Endothelial cell of umbilical vein (primary cell): Measurements from ENCODE around the gene AOC1. TPM values are rescaled to one million over a fixed set of nuclear protein-coding genes. Genes with fewer than 3 reads are reported as not detected.
A peak's percentile ranks its signal among the peaks of the same experiment; 100 is the strongest.

Experiments
- BruUV-seq: library from RNA; stranded (reverse); fragments of 400-500 nt; replicated peaks from 2 replicates; lab custom pipeline; 2021; lab: Mats Ljungman, UMichigan
- CTCF ChIA-PET: fragments of 300-600, 350-600 bp; sonication (Branson Sonifier 250); formaldehyde crosslinking; loops from one replicate; lab custom pipeline; 2021; ENCODE audit warnings: antibody characterized with exemption, inconsistent platforms; lab: Charles Lee
- POLR2A ChIA-PET: fragments of 300-600, 350-600 bp; sonication (Branson Sonifier 250); formaldehyde crosslinking; loops from one replicate; lab custom pipeline; 2021; ENCODE audit warnings: antibody characterized with exemption, inconsistent platforms; lab: Charles Lee
- DNase-seq: peaks from one replicate; pipeline ENCODE4 v3.0.0-alpha.2; 2011; ENCODE audit warnings: low read depth, low spot score
- FAIRE-seq: peaks from 2 replicates; lab custom pipeline; 2011; peaks lifted over from hg19 to GRCh38; lab: Jason Lieb, UNC
- H2AFZ ChIP-seq: 2 replicates; pipeline ENCODE4 v1.6.0; 2012; ENCODE audit warnings: low read depth, low read length, control low read depth, inconsistent platforms
- H3K27ac ChIP-seq: 2 replicates; pipeline ENCODE4 v1.5.1; 2011; ENCODE audit warnings: low read depth, mild to moderate bottlenecking, control low read depth, low read length, moderate library complexity; ENCODE audit not compliant: insufficient read depth
- H3K27me3 ChIP-seq, 2 experiments: 2 replicates each; pipeline versions ENCODE4 v1.6.0 to v1.6.1; 2011; ENCODE audit warnings: low read length in 2 of 2, mixed read lengths in 1 of 2; ENCODE audit not compliant: control insufficient read depth in 2 of 2, insufficient read depth in 2 of 2
- H3K36me3 ChIP-seq, 2 experiments: 2 replicates in 1 of 2; 3 replicates in 1 of 2; pipeline ENCODE4 v1.5.1; 2011; ENCODE audit warnings: low read length in 2 of 2, mild to moderate bottlenecking in 1 of 2, moderate library complexity in 1 of 2; ENCODE audit not compliant: control insufficient read depth in 2 of 2, insufficient read depth in 2 of 2; ENCODE audit errors: extremely low read depth in 1 of 2
- H3K4me1 ChIP-seq: 3 replicates; pipeline ENCODE4 v1.5.1; 2011; ENCODE audit warnings: mild to moderate bottlenecking, low read length; ENCODE audit not compliant: control insufficient read depth, insufficient read depth; ENCODE audit errors: extremely low read depth
- H3K4me2 ChIP-seq: 2 replicates; pipeline ENCODE4 v1.6.1; 2011; ENCODE audit warnings: low read length, control low read depth, mixed read lengths; ENCODE audit not compliant: insufficient read depth
- H3K4me3 ChIP-seq, 3 experiments: fragments of 200-600 bp in 1 of 3; sonication (generic), shearing (Covaris generic) in 1 of 3; replicated peaks in 1 of 3; 2 replicates each; pipeline ENCODE4 v1.5.1; 2011 to 2016; ENCODE audit warnings: control low read depth in 3 of 3, low read length in 3 of 3, mild to moderate bottlenecking in 2 of 3, inconsistent platforms in 1 of 3, low read depth in 1 of 3, moderate library complexity in 1 of 3; ENCODE audit not compliant: insufficient read depth in 1 of 3
- H3K79me2 ChIP-seq: 2 replicates; pipeline ENCODE4 v1.6.0; 2012; ENCODE audit warnings: low read length, inconsistent platforms; ENCODE audit not compliant: control insufficient read depth, insufficient read depth
- H3K9ac ChIP-seq: replicated peaks from 2 replicates; pipeline ENCODE3; 2011; ENCODE audit warnings: low read length, control low read depth; ENCODE audit not compliant: insufficient read depth; ENCODE audit errors: extremely low read depth
- H3K9me1 ChIP-seq: replicated peaks from 3 replicates; pipeline ENCODE4 v1.6.0; 2011; ENCODE audit warnings: mild to moderate bottlenecking, low read length; ENCODE audit not compliant: control insufficient read depth, insufficient read depth; ENCODE audit errors: extremely low read depth
- H3K9me3 ChIP-seq: replicated peaks from 2 replicates; pipeline ENCODE4 v1.5.1; 2012; ENCODE audit warnings: low read length, inconsistent platforms; ENCODE audit not compliant: control insufficient read depth, insufficient read depth
- H4K20me1 ChIP-seq: replicated peaks from 2 replicates; pipeline ENCODE3; 2011; ENCODE audit warnings: mild to moderate bottlenecking, low read length; ENCODE audit not compliant: control insufficient read depth, insufficient read depth; ENCODE audit errors: extremely low read depth
- FOS ChIP-seq: IDR thresholded peaks from 2 replicates; pipeline ENCODE4 v1.6.1; 2011; ENCODE audit warnings: mild to moderate bottlenecking, low read length, moderate library complexity, borderline replicate concordance; ENCODE audit not compliant: insufficient read depth
- GATA2 ChIP-seq: IDR thresholded peaks from 2 replicates; pipeline ENCODE4 v1.7.0; 2011; ENCODE audit warnings: low read depth, mild to moderate bottlenecking, moderate library complexity, mixed read lengths, low read length; ENCODE audit not compliant: insufficient read length, insufficient read depth
- JUN ChIP-seq: IDR thresholded peaks from 2 replicates; pipeline ENCODE4 v1.6.1; 2011; ENCODE audit warnings: borderline replicate concordance, low read depth; ENCODE audit not compliant: insufficient read length, insufficient read depth
- POLR2AphosphoS5 ChIP-seq: IDR thresholded peaks from 2 replicates; pipeline ENCODE4 v1.6.1; 2012; ENCODE audit warnings: low read depth, mild to moderate bottlenecking, control low read depth, low read length, moderate library complexity; ENCODE audit not compliant: insufficient read depth
- dilution Hi-C: fragments of 300-500 bp; cut with MboI; formaldehyde crosslinking; loops from one replicate; pipeline ENCODE4 v1.15.0; 2019; ENCODE audit warnings: low sequenced_read_pairs; ENCODE audit not compliant: extremely low pct_ligation_motif_present
- intact Hi-C: fragments of 100-400 bp; cut with micrococcal nuclease; formaldehyde crosslinking; loops from one replicate; pipeline ENCODE4 v1.10.0; 2022
- polyA plus RNA-seq, 4 experiments: library from polyadenylated mRNA; depleted of rRNA in 3 of 4; stranded (reverse) in 3 of 4; unstranded in 1 of 4; fragments of >200 nt; gene quantifications; 2 replicates each; pipeline versions ENCODE4 v1.2.1 to v1.2.3, GENCODE V29; 2011 to 2012; ENCODE audit warnings: missing spikeins in 1 of 4
- total RNA-seq: library from RNA; stranded (reverse); gene quantifications from 2 replicates; pipeline ENCODE4 v1.2.3, GENCODE V29; 2021
- TF ChIP-seq, protein P1 (sequence below): IDR thresholded peaks from 2 replicates; pipeline ENCODE4 v1.6.1; 2011; ENCODE audit not compliant: insufficient read depth, insufficient read length

The AOC1 gene
- total and polyA plus RNA-seq, 2 donors (not counting 3 experiments of a cell fraction or from before 2014, with no cell fraction given): not detected

DNA sequence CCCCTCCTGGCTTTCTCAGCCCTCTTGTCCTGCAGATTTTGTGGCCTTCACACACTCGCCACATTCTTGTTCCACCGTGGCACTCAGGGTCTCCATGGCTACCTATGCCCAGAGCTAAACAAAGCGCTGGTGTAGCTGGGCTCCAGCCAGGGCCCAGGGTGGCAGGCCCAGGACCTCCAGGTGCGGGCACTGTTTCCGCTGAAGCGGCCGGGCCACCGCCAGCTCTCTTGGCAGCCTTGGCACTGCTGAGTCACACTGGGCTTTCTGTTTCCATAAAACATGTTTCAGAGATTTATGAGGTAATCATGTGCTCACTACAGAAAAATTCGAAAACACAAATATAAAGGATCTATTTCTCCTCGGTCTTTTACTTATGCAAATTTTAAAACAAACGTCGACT is 51.3 kb downstream of the AOC1 start:
- POLR2A ChIA-PET: no interaction called here
- H3K4me2 ChIP-seq: peak overlapping the region; percentile 19
- FAIRE-seq: peak; percentile 75
- no peak overlapping the region for H3K9ac ChIP-seq
- H3K4me3 ChIP-seq: no peak overlapping the region
- peaks cover 10% of the 10 kb centered on the region for H3K4me1 ChIP-seq
- dilution Hi-C loops: no loop called here
- no peak overlapping the region for H3K27ac ChIP-seq
- intact Hi-C loops: loop anchor here (5.0 kb wide), 1 partner anchor 39 kb away; no protein-coding TSS in a partner anchor
- no peaks in the 10 kb centered on the region for H3K36me3 ChIP-seq
- no peaks in the 10 kb centered on the region for H3K79me2 ChIP-seq
- TF ChIP-seq JUN (peak; percentile 77), POLR2AphosphoS5 (no peak), FOS (peak; percentile 38), GATA2 (no peak)
- TF ChIP-seq, protein P1, sequence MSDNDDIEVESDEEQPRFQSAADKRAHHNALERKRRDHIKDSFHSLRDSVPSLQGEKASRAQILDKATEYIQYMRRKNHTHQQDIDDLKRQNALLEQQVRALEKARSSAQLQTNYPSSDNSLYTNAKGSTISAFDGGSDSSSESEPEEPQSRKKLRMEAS: no peak
- no peak overlapping the region for H2AFZ ChIP-seq
- no peaks in the 10 kb centered on the region for H3K9me3 ChIP-seq
- H3K9me1 ChIP-seq: no peaks in the 10 kb centered on the region
- no TSS peak for BruUV-seq
- CTCF ChIA-PET: interaction anchor here (0.5 to 1.4 kb wide), 5 partner anchors 24 to 104 kb away, joined by 3 to 4 read pairs (median 3); no protein-coding TSS in a partner anchor
- H4K20me1 ChIP-seq: no peaks in the 10 kb centered on the region
- H3K27me3 ChIP-seq: peaks cover 0 to 4% of the 10 kb centered on the region in 2 experiments
- peak; percentile 86 for DNase-seq
